GM12801 (cell line): Measurements from ENCODE around the gene PSRC1.
A peak's percentile ranks its signal among the peaks of the same experiment; 100 is the strongest.

Source experiments
- TF ChIP-seq, protein P1 (sequence below): IDR thresholded peaks from one replicate; pipeline ENCODE4 v1.5.1; 2011; ENCODE audit warnings: control low read depth; ENCODE audit not compliant: insufficient read length; ENCODE audit errors: extremely low read depth

The PSRC1 gene

DNA sequence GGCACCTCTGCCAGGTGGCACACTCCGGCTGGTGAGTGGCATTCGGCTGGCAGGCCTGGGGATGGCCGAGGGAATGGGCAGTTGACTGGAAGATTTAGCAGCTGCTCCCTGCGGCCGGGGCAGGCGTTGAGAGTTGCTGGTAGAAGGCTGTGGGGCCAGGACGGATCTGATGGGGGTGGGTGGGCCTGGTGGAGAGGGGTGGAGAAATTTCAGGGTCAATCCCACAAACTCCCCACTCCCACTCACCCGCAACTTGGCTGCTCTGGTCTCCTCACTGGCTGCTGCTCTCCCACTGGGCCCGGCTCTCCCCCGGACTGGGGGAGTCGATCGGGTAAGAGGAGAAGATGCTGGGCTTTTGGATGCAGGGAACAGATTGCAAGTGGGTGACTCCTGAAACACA is 2.1 kb downstream of the PSRC1 start:
- TF ChIP-seq, protein P1, sequence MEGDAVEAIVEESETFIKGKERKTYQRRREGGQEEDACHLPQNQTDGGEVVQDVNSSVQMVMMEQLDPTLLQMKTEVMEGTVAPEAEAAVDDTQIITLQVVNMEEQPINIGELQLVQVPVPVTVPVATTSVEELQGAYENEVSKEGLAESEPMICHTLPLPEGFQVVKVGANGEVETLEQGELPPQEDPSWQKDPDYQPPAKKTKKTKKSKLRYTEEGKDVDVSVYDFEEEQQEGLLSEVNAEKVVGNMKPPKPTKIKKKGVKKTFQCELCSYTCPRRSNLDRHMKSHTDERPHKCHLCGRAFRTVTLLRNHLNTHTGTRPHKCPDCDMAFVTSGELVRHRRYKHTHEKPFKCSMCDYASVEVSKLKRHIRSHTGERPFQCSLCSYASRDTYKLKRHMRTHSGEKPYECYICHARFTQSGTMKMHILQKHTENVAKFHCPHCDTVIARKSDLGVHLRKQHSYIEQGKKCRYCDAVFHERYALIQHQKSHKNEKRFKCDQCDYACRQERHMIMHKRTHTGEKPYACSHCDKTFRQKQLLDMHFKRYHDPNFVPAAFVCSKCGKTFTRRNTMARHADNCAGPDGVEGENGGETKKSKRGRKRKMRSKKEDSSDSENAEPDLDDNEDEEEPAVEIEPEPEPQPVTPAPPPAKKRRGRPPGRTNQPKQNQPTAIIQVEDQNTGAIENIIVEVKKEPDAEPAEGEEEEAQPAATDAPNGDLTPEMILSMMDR, result no peak

DNA sequence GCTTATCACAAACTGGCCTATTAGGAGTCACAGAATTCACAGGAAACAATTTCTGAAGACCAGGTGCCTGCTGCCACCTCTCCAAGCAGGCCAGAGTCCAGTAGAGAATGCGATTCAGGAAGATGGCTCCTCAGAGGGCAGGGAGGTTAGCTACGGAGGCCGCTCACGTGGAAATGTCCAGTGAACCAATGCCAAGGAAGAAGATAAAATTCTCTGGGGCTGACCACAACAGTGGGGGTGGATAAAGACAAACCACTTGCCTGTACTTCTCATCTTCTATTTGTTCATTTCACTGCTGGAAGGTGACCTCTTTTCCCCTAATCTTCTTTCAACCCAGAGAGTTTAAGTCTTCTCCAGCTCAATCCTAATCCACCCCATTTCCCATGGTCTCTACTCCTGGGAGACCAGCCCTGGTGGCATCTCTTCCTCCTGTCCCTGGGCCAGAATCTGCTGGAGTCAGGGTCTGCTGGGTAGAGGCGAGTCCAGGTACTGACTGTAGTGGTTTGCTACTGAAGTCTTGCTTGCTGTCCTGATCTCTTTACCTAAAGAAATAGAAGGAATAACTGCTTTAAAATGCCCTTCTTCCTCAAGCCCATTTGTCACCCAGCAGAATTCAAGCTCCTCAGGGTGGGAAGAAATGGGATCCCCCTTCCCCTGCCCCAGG is 3.2 kb downstream of the PSRC1 start:
- TF ChIP-seq, protein P1, result no peak

DNA sequence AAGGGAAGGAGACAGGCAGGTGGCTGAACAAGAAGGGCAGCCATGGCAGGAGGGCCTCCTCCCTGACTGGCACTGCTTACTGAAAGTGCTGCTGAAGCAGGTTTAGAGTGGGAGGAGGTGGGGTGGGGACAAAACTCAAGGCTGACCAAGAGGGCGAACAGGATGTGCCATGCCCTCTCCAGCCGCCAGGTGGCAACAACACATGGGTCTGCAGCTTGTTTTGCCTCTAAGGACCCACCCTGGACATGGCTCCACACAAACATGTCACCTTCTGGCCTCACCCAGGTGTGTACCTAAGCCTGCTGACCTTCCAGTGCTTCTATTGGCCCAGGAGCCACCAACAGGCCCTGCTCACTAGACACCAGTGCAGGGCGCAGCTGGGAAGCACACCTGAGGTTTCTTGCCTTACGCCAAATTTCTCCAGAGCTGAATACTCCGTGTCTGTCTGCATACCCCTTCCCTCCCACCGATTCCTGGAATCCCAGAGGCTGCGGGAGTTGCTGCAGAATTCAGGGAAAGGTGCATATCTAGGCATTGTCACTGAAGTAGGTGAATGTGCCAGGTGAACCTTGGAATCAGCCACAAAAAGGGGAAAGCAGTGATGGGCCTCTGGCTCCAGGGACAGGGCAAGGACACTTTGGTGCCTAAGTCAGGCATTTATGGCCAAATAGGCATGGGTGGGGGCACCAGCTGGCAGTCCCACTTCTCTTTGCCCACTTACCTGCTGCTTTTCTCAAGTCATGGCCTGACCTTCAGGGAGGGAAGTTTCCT is 5.3 kb downstream of the PSRC1 start:
- TF ChIP-seq, protein P1, result peak; percentile 82

DNA sequence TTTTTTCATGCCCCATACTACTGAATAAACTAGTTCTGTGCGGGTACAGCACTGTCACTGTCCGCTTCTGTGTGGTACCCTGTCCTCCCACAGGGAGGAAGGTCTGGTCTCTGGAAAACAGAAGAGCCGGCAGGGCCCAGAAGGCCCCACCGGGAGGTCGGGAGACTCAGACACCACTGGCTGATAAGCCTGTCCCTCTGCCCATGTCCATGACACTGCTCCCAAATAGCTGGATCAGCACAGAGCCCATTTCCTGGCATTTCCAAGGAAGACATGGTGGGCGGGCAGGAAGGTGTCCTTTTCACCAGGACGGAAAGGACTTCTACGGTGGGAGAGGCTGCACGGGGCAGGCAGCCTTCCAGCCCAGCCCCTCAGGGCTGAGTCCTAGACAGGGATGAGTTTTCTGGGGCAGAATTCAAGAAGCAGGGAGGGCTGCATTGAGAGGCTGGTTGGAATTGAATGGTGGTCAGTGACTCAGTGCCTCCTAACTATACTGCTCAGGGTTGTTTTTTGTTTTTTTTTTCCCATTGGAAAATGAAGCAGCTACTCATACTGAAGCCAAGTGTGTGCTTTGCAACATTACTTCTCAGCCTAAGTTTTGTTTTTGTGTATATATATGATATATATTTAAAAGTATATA is 7.1 kb downstream of the PSRC1 start:
- TF ChIP-seq, protein P1, result no peak

DNA sequence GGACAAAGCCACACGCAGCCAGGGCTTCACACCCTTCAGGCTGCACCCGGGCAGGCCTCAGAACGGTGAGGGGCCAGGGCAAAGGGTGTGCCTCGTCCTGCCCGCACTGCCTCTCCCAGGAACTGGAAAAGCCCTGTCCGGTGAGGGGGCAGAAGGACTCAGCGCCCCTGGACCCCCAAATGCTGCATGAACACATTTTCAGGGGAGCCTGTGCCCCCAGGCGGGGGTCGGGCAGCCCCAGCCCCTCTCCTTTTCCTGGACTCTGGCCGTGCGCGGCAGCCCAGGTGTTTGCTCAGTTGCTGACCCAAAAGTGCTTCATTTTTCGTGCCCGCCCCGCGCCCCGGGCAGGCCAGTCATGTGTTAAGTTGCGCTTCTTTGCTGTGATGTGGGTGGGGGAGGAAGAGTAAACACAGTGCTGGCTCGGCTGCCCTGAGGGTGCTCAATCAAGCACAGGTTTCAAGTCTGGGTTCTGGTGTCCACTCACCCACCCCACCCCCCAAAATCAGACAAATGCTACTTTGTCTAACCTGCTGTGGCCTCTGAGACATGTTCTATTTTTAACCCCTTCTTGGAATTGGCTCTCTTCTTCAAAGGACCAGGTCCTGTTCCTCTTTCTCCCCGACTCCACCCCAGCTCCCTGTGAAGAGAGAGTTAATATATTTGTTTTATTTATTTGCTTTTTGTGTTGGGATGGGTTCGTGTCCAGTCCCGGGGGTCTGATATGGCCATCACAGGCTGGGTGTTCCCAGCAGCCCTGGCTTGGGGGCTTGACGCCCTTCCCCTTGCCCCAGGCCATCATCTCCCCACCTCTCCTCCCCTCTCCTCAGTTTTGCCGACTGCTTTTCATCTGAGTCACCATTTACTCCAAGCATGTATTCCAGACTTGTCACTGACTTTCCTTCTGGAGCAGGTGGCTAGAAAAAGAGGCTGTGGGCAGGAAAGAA is 8.1 kb downstream of the PSRC1 start:
- TF ChIP-seq, protein P1, result no peak

DNA sequence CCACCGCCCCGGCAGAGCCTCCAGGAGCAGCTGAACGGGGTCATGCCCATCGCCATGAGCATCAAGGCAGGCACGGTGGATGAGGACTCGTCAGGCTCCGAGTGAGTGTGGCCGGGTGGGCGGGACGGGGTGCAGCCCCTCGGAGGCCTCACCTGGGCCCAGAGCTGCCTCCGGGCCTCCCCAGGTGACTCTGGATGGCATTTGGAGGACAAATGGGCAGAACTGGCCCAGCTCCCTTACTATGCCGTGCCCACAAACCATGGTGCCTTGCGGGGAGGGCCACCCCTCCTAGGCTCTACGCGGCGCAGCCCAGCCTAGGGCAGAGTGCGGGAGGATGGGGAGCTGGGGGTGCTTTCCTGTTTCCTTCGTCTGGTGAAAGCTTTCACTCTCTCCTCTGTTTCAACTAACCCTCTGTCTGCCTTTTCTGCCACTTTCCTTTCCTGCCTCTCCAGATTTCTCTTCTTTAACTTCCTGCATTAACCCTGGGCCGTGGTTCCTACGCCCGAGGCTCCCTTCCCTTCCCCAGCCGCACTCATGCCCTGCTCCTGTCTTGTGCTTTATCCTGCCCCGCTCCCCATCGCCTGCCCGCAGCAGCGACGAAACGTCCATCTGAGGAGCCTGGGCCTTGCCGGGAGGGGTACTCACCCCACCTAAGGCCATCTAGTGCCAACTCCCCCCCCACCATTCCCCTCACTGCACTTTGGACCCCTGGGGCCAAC is 9.2 kb downstream of the PSRC1 start:
- TF ChIP-seq, protein P1, result no peak
